ENCODE measurements around the gene SOCS7. TPM values are rescaled to one million over a fixed set of nuclear protein-coding genes. Genes with fewer than 3 reads are reported as not detected.

The SOCS7 gene
- total and polyA plus RNA-seq, 2 donors (not counting 1 experiment from before 2014, with no cell fraction given) = 4.8 to 9.4 TPM

GRCh38 chr17:38397227-38397626 lies 45.6 kb downstream of the SOCS7 start:
- Histone ChIP-seq H4K20me1 (ENCODE audit: control insufficient read depth, extremely low read depth, insufficient read depth, low read length) (no peaks in the 10 kb centered on the region), H3K36me3 (ENCODE audit: control insufficient read depth, insufficient read depth, low read length) (peaks cover 10% of the 10 kb centered on the region), H3K4me2 (ENCODE audit: extremely low read depth, insufficient read depth, low read length) (no peak overlapping the region), H3K9ac (ENCODE audit: insufficient read depth, low read length) (no peak overlapping the region), H3K4me3 (replicated peaks in 1 of 4; ENCODE audit: control extremely low read depth in 1 of 4, insufficient read depth in 1 of 4, low read depth in 3 of 4, low read length in 4 of 4) (no peak overlapping the region), H3K27ac (ENCODE audit: insufficient read depth, low read length) (no peak overlapping the region), H3K4me1 (ENCODE audit: control insufficient read depth, extremely low read depth, insufficient read depth, low read length) (no peaks in the 10 kb centered on the region), H3K79me2 (ENCODE audit: control insufficient read depth, insufficient read depth, low read length) (no peaks in the 10 kb centered on the region), H3K9me3 (ENCODE audit: control insufficient read depth, insufficient read depth, low read depth, low read length) (no peaks in the 10 kb centered on the region), H2AFZ (ENCODE audit: low read length) (no peak overlapping the region), H3K27me3 (ENCODE audit: control insufficient read depth, insufficient read depth, low read length) (no peaks in the 10 kb centered on the region)
- TF ChIP-seq CTCF (conservative IDR thresholded peaks at IDR 0.05 in 1 of 2, IDR thresholded peaks at IDR 0.05 in 1 of 2; ENCODE audit: low read depth in 1 of 2, low read length in 2 of 2) = no peak
- no peak for TF ChIP-seq EZH2 (IDR thresholded peaks at IDR 0.05; ENCODE audit: low read length, missing control alignments)
- no peak for DNase-seq (ENCODE audit: low read depth in 2 of 2)

GRCh38 chr17:38400286-38400685 lies 48.6 kb downstream of the SOCS7 start:
- Histone ChIP-seq H2AFZ (ENCODE audit: low read length) (no peak overlapping the region), H3K9ac (ENCODE audit: insufficient read depth, low read length) (no peak overlapping the region), H3K9me3 (ENCODE audit: control insufficient read depth, insufficient read depth, low read depth, low read length) (no peaks in the 10 kb centered on the region), H3K27ac (ENCODE audit: insufficient read depth, low read length) (no peak overlapping the region), H3K79me2 (ENCODE audit: control insufficient read depth, insufficient read depth, low read length) (no peaks in the 10 kb centered on the region), H3K27me3 (ENCODE audit: control insufficient read depth, insufficient read depth, low read length) (no peaks in the 10 kb centered on the region), H3K36me3 (ENCODE audit: control insufficient read depth, insufficient read depth, low read length) (peaks cover 10% of the 10 kb centered on the region), H3K4me1 (ENCODE audit: control insufficient read depth, extremely low read depth, insufficient read depth, low read length) (no peaks in the 10 kb centered on the region), H4K20me1 (ENCODE audit: control insufficient read depth, extremely low read depth, insufficient read depth, low read length) (no peaks in the 10 kb centered on the region), H3K4me2 (ENCODE audit: extremely low read depth, insufficient read depth, low read length) (no peak overlapping the region), H3K4me3 (replicated peaks in 1 of 4; ENCODE audit: control extremely low read depth in 1 of 4, insufficient read depth in 1 of 4, low read depth in 3 of 4, low read length in 4 of 4) (no peak overlapping the region)
- DNase-seq (ENCODE audit: low read depth in 2 of 2) = no peak
- no peak for TF ChIP-seq CTCF (conservative IDR thresholded peaks at IDR 0.05 in 1 of 2, IDR thresholded peaks at IDR 0.05 in 1 of 2; ENCODE audit: low read depth in 1 of 2, low read length in 2 of 2)
- no peak for TF ChIP-seq EZH2 (IDR thresholded peaks at IDR 0.05; ENCODE audit: low read length, missing control alignments)

DNA sequence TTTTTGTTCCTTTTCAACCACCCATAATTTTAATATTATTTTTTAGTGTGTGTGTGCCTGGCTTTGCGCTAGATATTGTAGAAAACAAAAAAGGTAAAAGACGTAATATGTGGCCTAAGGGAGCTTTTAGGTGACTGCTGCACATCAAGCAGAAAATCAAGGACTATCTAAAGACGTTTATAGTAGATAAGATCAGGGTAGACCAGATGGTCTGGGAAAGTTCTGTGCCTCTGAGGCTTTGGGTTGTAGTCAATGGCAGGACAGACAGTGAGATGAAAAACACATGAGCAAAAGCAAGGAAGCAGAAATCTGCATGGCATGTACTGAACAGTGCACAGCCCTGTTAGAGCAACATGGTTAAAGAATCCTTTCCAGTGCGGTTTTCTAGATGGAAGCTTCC lies 49.8 kb downstream of the SOCS7 start:
- Histone ChIP-seq H4K20me1 (ENCODE audit: control insufficient read depth, extremely low read depth, insufficient read depth, low read length) (no peaks in the 10 kb centered on the region), H3K4me3 (replicated peaks in 1 of 4; ENCODE audit: control extremely low read depth in 1 of 4, insufficient read depth in 1 of 4, low read depth in 3 of 4, low read length in 4 of 4) (no peak overlapping the region), H3K9me3 (ENCODE audit: control insufficient read depth, insufficient read depth, low read depth, low read length) (no peaks in the 10 kb centered on the region), H2AFZ (ENCODE audit: low read length) (no peak overlapping the region), H3K79me2 (ENCODE audit: control insufficient read depth, insufficient read depth, low read length) (no peaks in the 10 kb centered on the region), H3K4me1 (ENCODE audit: control insufficient read depth, extremely low read depth, insufficient read depth, low read length) (no peaks in the 10 kb centered on the region), H3K36me3 (ENCODE audit: control insufficient read depth, insufficient read depth, low read length) (peaks cover 5% of the 10 kb centered on the region), H3K9ac (ENCODE audit: insufficient read depth, low read length) (no peak overlapping the region), H3K27me3 (ENCODE audit: control insufficient read depth, insufficient read depth, low read length) (no peaks in the 10 kb centered on the region), H3K4me2 (ENCODE audit: extremely low read depth, insufficient read depth, low read length) (no peak overlapping the region), H3K27ac (ENCODE audit: insufficient read depth, low read length) (no peak overlapping the region)
- no peak for TF ChIP-seq EZH2 (IDR thresholded peaks at IDR 0.05; ENCODE audit: low read length, missing control alignments)
- no peak for TF ChIP-seq CTCF (conservative IDR thresholded peaks at IDR 0.05 in 1 of 2, IDR thresholded peaks at IDR 0.05 in 1 of 2; ENCODE audit: low read depth in 1 of 2, low read length in 2 of 2)
- no peak for DNase-seq (ENCODE audit: low read depth in 2 of 2)
